ENCODE data around the gene TAF3.

TAF3 gene

DNA sequence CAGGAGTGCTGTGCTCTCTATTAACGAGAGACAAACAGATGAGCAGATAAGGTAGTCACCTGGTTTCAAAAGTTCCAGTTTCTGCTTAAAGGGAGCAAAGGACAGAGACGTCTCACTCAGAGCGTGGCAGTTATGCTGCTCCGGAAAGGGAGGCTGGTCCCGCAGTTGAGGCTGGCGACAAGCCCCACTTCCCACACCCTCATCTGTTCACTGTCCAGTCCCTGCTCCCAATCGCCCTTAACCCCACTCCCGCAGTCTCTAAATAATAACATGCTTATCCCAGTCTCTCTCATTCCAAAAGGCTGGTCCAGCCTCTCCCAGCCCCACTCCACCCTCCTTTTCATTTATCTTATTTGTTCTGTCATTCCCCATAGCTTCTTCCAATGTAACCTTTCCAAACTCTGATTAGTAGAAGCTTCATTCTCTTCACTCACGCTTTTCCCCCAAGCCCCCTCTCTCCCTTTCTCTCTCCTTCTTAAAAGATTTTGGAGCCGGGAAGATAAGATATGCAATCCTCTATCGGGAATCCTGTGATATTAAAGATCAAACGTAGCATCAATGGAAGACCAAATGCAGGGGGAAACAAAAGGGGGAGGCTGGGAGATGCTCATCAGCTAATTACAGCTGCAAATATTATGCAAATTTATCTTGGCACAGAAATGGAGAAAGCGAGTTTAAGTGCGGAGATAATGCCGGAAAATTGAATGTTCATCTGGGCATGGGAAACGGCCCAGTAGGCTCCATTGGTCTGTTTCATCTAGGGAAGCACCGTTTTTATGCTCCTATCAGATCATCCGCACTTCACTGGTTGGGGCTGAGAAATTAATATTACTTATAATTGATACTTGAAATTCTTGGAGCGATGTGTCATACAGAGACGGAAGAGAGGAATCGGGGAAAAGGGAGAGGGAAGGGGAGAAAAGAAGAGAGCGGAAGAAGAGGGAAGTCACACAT lies 219.9 kb downstream of the TAF3 start:
- peaks cover 4% of the 10 kb centered on the region for H3K4me1 ChIP-seq (ENCODE audit: control insufficient read depth, insufficient read depth, low read length)
- H3K4me3 ChIP-seq (ENCODE audit: low read depth, low read length) = peak overlapping the region; percentile 3
- H3K9ac ChIP-seq (ENCODE audit: low read depth, low read length) = no peak overlapping the region
- H3K36me3 ChIP-seq (ENCODE audit: control insufficient read depth, insufficient read depth, low read length) = no peaks in the 10 kb centered on the region
- no peaks in the 10 kb centered on the region for H3K9me3 ChIP-seq (ENCODE audit: control insufficient read depth, insufficient read depth, low read length)
- peaks cover 98% of the 10 kb centered on the region for H3K27me3 ChIP-seq (ENCODE audit: control insufficient read depth, insufficient read depth, low read length)

DNA sequence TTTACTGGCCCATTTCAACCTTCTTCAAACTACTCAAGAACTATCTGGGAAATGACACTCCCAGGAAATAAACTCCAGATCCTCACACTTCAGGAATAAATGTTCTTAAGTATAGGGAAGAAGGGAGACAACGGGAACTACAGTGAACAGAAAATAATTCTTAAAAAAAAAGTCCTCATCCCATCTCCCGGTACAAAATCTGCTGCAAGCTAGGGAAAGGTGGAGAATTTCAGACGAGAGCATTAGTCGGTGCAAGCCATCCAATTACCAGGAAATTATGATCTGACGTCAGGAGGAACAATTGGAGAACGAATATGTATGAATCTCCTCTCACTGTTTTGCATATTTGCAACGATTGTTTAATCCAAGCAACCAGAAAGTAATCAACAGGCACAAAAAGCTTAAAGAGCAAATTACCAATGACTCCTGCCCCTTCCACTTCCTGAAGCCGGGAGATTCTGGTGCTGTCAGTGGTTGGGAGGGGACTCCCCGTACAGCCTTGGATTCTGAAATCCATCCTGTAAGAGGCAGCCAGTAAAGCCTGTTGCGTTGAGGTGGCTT lies 221.1 kb downstream of the TAF3 start:
- H3K9ac ChIP-seq (ENCODE audit: low read depth, low read length) = no peak overlapping the region
- peak overlapping the region; percentile 3 for H3K4me3 ChIP-seq (ENCODE audit: low read depth, low read length)
- peaks cover 99% of the 10 kb centered on the region for H3K27me3 ChIP-seq (ENCODE audit: control insufficient read depth, insufficient read depth, low read length)
- peaks cover 6% of the 10 kb centered on the region for H3K4me1 ChIP-seq (ENCODE audit: control insufficient read depth, insufficient read depth, low read length)
- H3K36me3 ChIP-seq (ENCODE audit: control insufficient read depth, insufficient read depth, low read length) = no peaks in the 10 kb centered on the region
- H3K9me3 ChIP-seq (ENCODE audit: control insufficient read depth, insufficient read depth, low read length) = no peaks in the 10 kb centered on the region

DNA sequence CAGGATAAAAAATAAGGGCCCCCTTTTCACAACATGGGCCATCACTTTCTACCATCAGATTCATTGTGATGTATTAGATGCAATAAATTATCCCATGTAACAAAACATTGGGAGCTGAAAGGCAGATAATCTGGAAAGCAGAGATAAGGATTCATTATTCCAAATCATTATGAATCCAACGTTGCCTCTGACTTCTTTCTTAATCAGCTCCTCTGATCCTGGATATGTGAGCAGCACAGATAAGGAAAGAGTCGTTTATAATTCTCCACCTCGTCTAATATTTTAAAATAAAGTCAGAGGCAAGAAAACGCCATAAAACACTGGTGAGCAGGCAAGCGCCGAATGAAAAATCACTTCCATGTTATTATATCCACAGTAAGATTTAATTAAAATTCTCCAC lies 222.3 kb downstream of the TAF3 start:
- no peaks in the 10 kb centered on the region for H3K36me3 ChIP-seq (ENCODE audit: control insufficient read depth, insufficient read depth, low read length)
- H3K4me3 ChIP-seq (ENCODE audit: low read depth, low read length) = no peak overlapping the region
- peaks cover 10% of the 10 kb centered on the region for H3K4me1 ChIP-seq (ENCODE audit: control insufficient read depth, insufficient read depth, low read length)
- H3K9ac ChIP-seq (ENCODE audit: low read depth, low read length) = no peak overlapping the region
- no peaks in the 10 kb centered on the region for H3K9me3 ChIP-seq (ENCODE audit: control insufficient read depth, insufficient read depth, low read length)
- H3K27me3 ChIP-seq (ENCODE audit: control insufficient read depth, insufficient read depth, low read length) = peaks cover 100% of the 10 kb centered on the region

DNA sequence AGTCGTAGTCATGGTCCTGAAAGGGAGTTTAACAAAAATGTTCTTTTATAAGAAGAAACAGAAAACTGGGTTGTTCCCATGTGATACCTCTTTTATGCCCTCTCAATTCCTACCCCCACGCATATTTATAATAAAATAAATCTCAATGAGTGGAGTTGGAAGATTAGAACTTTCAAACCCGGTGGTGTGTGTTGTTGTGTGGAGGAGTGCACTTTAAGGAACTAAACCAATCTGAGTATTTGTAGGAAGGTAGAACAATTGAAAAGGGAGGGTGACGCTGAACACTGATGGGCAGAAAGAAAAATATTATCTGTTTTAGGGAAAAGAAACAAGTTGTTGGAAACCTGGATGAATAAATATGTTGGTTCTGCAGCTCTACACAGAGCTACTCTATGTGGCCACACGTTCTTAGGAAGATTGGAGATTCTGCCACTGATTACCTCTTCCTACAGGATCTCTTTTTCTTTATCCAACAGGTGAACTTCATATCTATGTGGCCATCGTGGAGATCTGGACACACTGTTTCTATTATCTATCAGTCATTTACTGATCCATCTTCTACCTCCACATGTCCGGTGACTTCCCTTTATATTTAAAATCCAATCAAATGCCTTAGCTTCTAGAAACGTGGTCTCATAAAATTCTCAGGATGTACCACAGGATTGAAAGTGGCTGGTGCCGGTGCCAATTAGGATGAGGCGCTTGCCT lies 223.1 kb downstream of the TAF3 start:
- Histone ChIP-seq H3K9ac (ENCODE audit: low read depth, low read length) (no peak overlapping the region), H3K27me3 (ENCODE audit: control insufficient read depth, insufficient read depth, low read length) (peaks cover 100% of the 10 kb centered on the region), H3K36me3 (ENCODE audit: control insufficient read depth, insufficient read depth, low read length) (no peaks in the 10 kb centered on the region), H3K4me1 (ENCODE audit: control insufficient read depth, insufficient read depth, low read length) (peaks cover 13% of the 10 kb centered on the region), H3K4me3 (ENCODE audit: low read depth, low read length) (peak overlapping the region; percentile 52), H3K9me3 (ENCODE audit: control insufficient read depth, insufficient read depth, low read length) (no peaks in the 10 kb centered on the region)

DNA sequence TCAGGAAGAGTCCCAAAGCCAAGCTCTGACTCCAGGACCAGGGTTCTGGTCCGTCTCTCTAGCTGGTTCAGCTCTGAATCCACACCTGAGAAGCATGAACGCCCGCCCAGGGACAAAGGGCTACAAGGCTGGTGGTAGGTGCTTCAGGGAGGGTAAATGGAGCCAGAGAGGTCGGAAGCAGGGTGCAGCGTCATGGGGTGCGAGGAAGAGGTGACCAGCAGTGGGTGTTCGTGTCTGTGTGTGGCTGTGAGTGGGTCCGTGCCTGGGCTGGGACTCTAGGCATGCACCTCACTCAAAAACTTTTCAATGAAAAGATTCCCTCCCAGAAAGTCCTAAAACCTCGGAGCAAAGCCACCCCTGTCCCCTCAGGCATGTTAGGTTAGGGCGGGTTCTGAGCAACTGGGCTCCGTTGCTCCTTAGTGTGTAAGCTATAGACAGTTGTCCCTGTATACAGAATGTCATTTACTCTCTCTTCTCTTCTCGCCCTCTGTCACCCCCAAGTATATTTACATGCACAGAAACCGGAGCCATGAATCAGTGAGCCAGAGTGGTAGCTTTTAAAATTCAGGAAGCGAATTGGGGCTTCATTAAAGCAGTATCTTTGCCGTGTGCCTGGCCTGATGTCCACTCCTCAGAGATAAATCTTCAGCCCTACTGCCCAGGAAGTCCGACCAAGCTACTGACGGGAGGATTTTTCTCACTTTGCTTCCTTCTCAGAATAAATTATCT lies 223.9 kb downstream of the TAF3 start:
- no peaks in the 10 kb centered on the region for H3K9me3 ChIP-seq (ENCODE audit: control insufficient read depth, insufficient read depth, low read length)
- peaks cover 100% of the 10 kb centered on the region for H3K27me3 ChIP-seq (ENCODE audit: control insufficient read depth, insufficient read depth, low read length)
- no peaks in the 10 kb centered on the region for H3K36me3 ChIP-seq (ENCODE audit: control insufficient read depth, insufficient read depth, low read length)
- H3K4me1 ChIP-seq (ENCODE audit: control insufficient read depth, insufficient read depth, low read length) = peaks cover 13% of the 10 kb centered on the region
- peak overlapping the region; percentile 52 for H3K4me3 ChIP-seq (ENCODE audit: low read depth, low read length)
- no peak overlapping the region for H3K9ac ChIP-seq (ENCODE audit: low read depth, low read length)

DNA sequence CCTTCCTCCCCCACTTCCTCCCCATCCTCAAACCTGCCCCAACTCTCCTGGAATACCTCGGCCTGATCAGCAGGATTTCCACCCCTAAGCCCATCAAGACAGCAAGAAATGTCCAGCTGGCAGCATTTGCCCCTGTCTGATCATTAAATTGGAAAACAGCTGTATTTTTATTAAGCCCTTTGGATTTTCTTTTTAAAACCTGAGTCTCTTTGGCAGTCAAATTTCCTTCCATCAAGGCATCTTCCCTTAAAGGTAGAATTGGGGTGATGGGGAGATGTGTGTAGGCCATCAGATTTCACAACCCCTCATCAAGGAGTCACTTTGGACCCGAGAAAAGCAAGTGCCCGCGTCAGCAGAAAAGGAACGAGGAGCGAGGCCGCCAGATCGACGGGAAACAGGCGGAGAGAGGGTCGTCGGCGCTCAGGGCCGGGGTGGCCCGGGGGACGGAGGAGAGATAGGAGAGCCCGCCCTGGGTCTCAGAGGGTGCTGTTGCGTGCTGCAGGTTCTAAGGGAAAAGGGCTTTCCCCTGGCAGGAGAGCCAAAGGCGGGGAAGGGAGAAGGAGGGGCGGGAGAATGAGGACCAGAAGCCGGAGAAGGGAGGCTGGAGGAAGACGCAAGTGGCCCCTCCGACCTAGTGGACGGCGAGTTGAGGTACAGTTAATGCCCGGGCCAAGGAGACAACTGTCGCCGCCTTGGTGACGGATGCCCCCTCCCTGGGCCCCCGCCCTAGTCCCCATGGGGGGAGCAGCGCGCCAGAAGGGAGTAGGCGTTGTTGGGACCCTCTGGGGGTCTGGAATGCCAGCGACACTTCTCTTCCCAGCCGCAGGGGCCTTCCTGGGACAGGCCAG lies 224.6 kb downstream of the TAF3 start:
- H3K27me3 ChIP-seq (ENCODE audit: control insufficient read depth, insufficient read depth, low read length) = peaks cover 100% of the 10 kb centered on the region
- peak overlapping the region; percentile 52 for H3K4me3 ChIP-seq (ENCODE audit: low read depth, low read length)
- H3K4me1 ChIP-seq (ENCODE audit: control insufficient read depth, insufficient read depth, low read length) = peaks cover 13% of the 10 kb centered on the region
- no peak overlapping the region for H3K9ac ChIP-seq (ENCODE audit: low read depth, low read length)
- no peaks in the 10 kb centered on the region for H3K36me3 ChIP-seq (ENCODE audit: control insufficient read depth, insufficient read depth, low read length)
- no peaks in the 10 kb centered on the region for H3K9me3 ChIP-seq (ENCODE audit: control insufficient read depth, insufficient read depth, low read length)

DNA sequence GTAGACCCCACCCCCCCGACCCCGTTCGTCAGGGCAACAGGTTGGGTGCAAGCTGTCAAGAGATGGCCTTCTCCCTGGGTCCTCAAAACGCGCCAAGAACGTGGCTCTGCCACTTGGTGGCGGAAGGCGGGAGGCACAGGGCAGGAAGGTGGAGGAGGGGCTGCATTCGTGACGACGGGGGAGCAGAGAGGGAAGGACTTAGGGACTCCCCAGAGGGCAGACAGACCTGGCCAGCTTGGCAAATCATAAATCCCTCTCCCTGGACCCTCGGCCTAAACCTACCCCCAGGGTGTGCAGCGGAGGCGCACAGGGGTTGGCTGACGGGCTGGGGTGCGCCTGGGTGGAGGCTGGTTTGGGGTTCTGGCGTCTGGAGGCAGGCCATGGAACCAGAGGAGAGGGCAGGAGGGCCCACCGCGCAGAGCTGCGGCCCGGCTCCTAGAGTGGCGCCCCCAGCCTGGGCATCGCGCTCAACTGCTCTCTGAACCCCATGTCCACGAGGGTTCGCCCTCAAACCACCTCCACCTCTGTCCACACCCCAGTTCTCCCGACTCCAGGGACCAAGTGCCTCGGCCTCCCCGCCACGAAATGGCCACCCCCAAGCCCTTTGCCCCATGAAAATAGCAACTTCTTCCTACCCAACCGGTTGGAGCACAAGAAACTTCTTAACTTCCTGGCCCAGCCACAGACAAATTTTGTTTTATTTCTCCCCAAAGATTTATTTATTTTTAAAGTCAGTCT lies 225.4 kb downstream of the TAF3 start:
- Histone ChIP-seq H3K9ac (ENCODE audit: low read depth, low read length) (no peak overlapping the region), H3K9me3 (ENCODE audit: control insufficient read depth, insufficient read depth, low read length) (no peaks in the 10 kb centered on the region), H3K27me3 (ENCODE audit: control insufficient read depth, insufficient read depth, low read length) (peaks cover 100% of the 10 kb centered on the region), H3K4me1 (ENCODE audit: control insufficient read depth, insufficient read depth, low read length) (peaks cover 15% of the 10 kb centered on the region), H3K36me3 (ENCODE audit: control insufficient read depth, insufficient read depth, low read length) (no peaks in the 10 kb centered on the region), H3K4me3 (ENCODE audit: low read depth, low read length) (peak overlapping the region; percentile 52)

DNA sequence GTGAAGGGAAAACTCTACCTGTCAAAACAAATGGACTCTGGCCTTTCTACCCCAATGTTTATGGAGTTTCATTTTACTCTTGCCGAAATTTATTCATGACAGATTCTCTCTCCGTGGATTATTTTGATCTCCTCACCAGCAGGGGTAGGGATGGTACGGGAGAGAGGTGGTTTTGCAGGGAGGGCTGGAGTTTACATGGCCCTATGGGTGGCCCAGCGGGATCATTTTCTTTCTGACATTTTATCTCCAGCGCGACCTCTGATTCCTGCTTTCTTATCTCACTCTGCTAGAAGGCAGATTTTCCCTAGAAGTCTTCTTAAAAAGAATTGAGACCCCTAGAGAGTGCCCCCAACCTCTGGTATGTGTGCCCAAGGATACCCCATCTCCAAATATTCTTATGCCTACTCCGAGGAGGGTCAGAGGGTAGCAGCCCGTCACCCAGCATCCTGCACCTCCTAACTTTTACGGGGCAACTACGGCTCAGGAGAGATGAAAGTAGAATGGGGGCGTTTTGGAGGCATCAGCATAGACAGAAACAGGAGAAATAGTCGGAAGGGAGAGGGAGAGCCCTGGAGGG lies 226.1 kb downstream of the TAF3 start:
- no peaks in the 10 kb centered on the region for H3K9me3 ChIP-seq (ENCODE audit: control insufficient read depth, insufficient read depth, low read length)
- no peak overlapping the region for H3K9ac ChIP-seq (ENCODE audit: low read depth, low read length)
- H3K4me3 ChIP-seq (ENCODE audit: low read depth, low read length) = peak overlapping the region; percentile 48
- H3K27me3 ChIP-seq (ENCODE audit: control insufficient read depth, insufficient read depth, low read length) = peaks cover 100% of the 10 kb centered on the region
- H3K36me3 ChIP-seq (ENCODE audit: control insufficient read depth, insufficient read depth, low read length) = no peaks in the 10 kb centered on the region
- peaks cover 15% of the 10 kb centered on the region for H3K4me1 ChIP-seq (ENCODE audit: control insufficient read depth, insufficient read depth, low read length)

DNA sequence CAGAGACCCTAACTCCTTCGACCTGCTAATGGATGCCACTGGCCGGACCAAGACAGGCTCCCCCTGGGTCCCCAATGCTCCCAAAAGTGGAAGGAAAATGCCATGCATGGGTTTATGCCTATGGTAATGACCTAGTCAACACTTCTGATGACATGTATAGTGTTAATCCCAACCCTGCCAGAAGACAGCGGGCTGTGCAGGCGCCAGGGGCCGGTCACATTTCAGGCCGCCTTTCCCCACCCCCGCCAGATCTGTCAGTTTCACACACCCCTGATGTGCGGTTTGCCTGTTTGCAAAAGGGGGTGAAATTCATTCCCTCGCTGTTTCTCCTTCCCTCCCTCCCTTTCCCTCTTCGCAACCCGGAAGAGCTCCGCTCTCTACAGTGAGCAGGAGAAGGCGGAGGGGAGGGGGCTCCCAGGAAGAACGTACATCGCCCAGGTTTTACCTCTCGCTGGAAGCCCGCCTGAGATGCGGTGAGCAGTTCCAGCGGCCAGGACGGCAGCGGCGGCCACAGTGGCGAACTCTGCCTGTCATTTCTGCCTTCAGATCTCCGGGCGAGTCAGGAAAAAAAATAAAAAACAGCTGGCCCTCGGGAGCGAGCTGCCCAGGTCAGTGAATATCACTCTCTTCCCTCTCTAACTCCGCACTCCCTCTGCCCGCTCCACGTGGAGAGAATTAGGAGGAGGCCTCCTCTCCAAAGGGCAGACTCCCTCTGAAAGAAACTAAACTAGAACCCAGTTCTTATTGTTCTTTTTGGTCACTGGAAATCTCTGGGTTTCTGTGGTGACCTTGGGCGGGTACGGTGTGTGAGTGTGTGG lies 226.8 kb downstream of the TAF3 start:
- Histone ChIP-seq H3K27me3 (ENCODE audit: control insufficient read depth, insufficient read depth, low read length) (peaks cover 100% of the 10 kb centered on the region), H3K4me1 (ENCODE audit: control insufficient read depth, insufficient read depth, low read length) (peaks cover 11% of the 10 kb centered on the region), H3K9ac (ENCODE audit: low read depth, low read length) (no peak overlapping the region), H3K4me3 (ENCODE audit: low read depth, low read length) (peak overlapping the region; percentile 48), H3K36me3 (ENCODE audit: control insufficient read depth, insufficient read depth, low read length) (no peaks in the 10 kb centered on the region), H3K9me3 (ENCODE audit: control insufficient read depth, insufficient read depth, low read length) (no peaks in the 10 kb centered on the region)
